ENCODE data around the gene PYCR2. TPM values are rescaled to one million over a fixed set of nuclear protein-coding genes. Genes with fewer than 3 reads are reported as not detected.
"Not testable (repeated sequence)": the region's sequence is repeated elsewhere in the genome, so short reads cannot be mapped to it uniquely, and the experiment has no call there.

Gene PYCR2
- total RNA-seq, 1 experiment from 2014 or later = 57.7 TPM

DNA sequence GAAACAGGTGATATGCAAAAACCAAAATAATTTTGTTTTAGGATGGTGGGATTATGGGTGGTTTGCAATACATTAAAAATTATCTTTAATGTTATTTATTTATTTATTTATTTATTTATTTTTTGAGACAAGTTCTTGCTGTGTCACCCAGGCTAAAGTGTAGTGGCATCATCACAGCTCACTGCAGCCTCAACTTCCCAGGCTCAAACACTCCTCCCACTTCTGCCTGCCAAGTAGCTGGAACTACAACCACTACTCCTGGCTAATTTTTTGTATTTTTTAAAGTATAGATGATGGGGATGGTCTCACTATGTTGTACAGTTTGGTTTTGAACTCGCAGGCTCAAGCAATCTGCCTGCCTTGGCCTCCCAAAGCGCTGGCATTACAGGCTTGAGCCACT, 6.5 kb upstream of the PYCR2 start:
- Histone ChIP-seq H3K79me2 (ENCODE audit: low read length) (no peaks in the 10 kb centered on the region), H3K27me3 (ENCODE audit: low read length) (no peaks in the 10 kb centered on the region), H2AFZ (ENCODE audit: low read length) (no peak overlapping the region), H3K4me1 (ENCODE audit: insufficient read depth, low read length) (peaks cover 9% of the 10 kb centered on the region), H3F3A (ENCODE audit: low read length, unreplicated experiment) (no peaks in the 10 kb centered on the region), H3K9me2 (replicated peaks; ENCODE audit: low read length) (no peaks in the 10 kb centered on the region), H3K36me3 (ENCODE audit: low read depth, low read length) (no peaks in the 10 kb centered on the region), H3K4me3 (ENCODE audit: low read length) (no peak overlapping the region), H3K9me3 (ENCODE audit: low read length) (no peaks in the 10 kb centered on the region), H3K27ac (ENCODE audit: low read length) (no peak overlapping the region), H4K20me1 (ENCODE audit: low read length) (no peaks in the 10 kb centered on the region), H3K4me2 (ENCODE audit: low read length) (no peak overlapping the region), H3K9ac (ENCODE audit: low read length) (no peak overlapping the region)
- intact Hi-C loops (cut with micrococcal nuclease) = no loop called here
- DNase-seq (no peak), ATAC-seq (no peak)
- POLR2A ChIA-PET (ENCODE audit: unreplicated experiment) = no interaction called here
- TF ChIP-seq EZH2 (IDR thresholded peaks at IDR 0.05; ENCODE audit: low read length, unreplicated experiment) = no peak
- no peak for TF ChIP-seq EZH2phosphoT487 (IDR thresholded peaks at IDR 0.05; ENCODE audit: borderline replicate concordance, low read length)
- TF ChIP-seq, protein P1, sequence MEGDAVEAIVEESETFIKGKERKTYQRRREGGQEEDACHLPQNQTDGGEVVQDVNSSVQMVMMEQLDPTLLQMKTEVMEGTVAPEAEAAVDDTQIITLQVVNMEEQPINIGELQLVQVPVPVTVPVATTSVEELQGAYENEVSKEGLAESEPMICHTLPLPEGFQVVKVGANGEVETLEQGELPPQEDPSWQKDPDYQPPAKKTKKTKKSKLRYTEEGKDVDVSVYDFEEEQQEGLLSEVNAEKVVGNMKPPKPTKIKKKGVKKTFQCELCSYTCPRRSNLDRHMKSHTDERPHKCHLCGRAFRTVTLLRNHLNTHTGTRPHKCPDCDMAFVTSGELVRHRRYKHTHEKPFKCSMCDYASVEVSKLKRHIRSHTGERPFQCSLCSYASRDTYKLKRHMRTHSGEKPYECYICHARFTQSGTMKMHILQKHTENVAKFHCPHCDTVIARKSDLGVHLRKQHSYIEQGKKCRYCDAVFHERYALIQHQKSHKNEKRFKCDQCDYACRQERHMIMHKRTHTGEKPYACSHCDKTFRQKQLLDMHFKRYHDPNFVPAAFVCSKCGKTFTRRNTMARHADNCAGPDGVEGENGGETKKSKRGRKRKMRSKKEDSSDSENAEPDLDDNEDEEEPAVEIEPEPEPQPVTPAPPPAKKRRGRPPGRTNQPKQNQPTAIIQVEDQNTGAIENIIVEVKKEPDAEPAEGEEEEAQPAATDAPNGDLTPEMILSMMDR (conservative IDR thresholded peaks at IDR 0.05; ENCODE audit: low read depth, low read length) = no peak
- no TSS peak for BruUV-seq (replicated peaks)
- CTCF ChIA-PET = no interaction called here

DNA sequence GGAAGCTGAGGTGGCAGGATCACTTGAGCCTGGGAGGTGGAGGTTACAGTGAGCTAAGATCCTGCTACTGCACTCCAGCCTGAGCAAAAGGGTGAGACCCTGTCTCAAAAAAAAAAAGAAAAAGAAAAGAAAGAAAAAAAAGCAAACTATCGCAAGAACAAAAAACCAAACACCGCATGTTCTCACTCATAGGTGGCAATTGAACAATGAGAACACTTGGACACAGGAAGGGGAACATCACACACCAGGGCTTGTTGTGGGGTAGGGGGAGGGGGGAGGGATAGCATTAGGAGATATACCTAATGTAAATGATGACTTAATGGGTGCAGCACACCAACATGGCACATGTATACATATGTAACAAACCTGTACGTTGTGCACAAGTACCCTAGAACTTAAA, 5.4 kb upstream of the PYCR2 start:
- DNase-seq; H4K20me1 ChIP-seq (ENCODE audit: low read length); H3K9me3 ChIP-seq (ENCODE audit: low read length); POLR2A ChIA-PET (ENCODE audit: unreplicated experiment); H3K4me3 ChIP-seq (ENCODE audit: low read length); intact Hi-C loops (cut with micrococcal nuclease); H3K9me2 ChIP-seq (replicated peaks; ENCODE audit: low read length); H3K9ac ChIP-seq (ENCODE audit: low read length); H3K4me2 ChIP-seq (ENCODE audit: low read length); H2AFZ ChIP-seq (ENCODE audit: low read length); CTCF ChIA-PET; H3K79me2 ChIP-seq (ENCODE audit: low read length); H3K27me3 ChIP-seq (ENCODE audit: low read length); H3K36me3 ChIP-seq (ENCODE audit: low read depth, low read length); H3K27ac ChIP-seq (ENCODE audit: low read length); ATAC-seq; H3F3A ChIP-seq (ENCODE audit: low read length, unreplicated experiment); BruUV-seq (replicated peaks): not testable (repeated sequence)
- peaks cover 13% of the 10 kb centered on the region for H3K4me1 ChIP-seq (ENCODE audit: insufficient read depth, low read length)

DNA sequence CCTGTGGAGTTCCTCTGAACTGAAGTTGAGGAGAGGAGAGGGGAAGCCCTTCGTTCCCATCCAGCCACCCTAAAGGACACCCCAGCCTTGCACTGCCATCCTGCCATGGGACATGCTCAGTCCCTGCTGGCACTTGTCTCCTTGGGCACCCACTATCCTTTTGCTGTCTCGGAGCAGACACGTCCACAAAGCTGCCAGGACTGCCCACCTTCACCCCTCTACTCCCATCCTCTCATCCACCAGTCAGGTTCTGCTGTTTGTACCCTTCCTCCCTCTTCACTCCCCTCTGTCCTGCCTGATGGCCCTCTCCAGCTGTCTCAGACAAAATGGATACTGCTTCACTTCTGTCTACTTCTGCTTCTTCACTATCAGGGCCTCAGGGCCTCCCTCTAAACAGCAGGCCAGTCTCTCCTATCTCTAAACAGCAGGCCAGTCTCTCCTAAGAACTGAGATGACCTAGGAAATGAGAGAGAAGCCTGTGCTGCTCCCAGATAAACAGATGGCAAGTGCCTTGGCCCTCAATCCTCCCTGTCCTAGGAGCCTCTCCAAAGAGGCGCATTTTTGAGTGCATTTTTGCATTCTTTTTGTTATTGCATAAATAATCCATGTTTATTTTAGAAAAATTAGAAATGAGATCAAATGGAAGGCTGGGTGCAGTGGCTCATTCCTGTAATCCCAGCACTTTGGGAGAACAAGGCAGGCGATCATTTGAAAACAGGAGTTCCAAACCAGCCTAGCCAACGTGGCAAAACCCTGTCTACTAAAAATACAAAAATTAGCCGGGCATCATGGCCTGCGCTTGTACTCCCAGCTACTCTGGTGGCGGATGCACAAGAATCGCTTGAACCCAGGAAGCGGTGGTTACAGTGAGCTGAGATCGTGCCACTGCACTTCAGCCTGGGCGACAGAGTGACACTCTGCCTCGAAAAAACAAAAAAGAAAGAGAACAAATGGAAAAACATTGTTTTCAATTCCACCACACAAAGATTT, 4.4 kb upstream of the PYCR2 start:
- DNase-seq (no peak), ATAC-seq (no peak)
- Histone ChIP-seq H3K9ac (ENCODE audit: low read length) (no peak overlapping the region), H3F3A (ENCODE audit: low read length, unreplicated experiment) (no peaks in the 10 kb centered on the region), H3K79me2 (ENCODE audit: low read length) (peaks cover 5% of the 10 kb centered on the region), H3K4me1 (ENCODE audit: insufficient read depth, low read length) (peaks cover 13% of the 10 kb centered on the region), H3K9me3 (ENCODE audit: low read length) (no peaks in the 10 kb centered on the region), H3K36me3 (ENCODE audit: low read depth, low read length) (no peaks in the 10 kb centered on the region), H3K27ac (ENCODE audit: low read length) (no peak overlapping the region), H4K20me1 (ENCODE audit: low read length) (no peaks in the 10 kb centered on the region), H3K4me3 (ENCODE audit: low read length) (no peak overlapping the region), H3K27me3 (ENCODE audit: low read length) (no peaks in the 10 kb centered on the region), H3K9me2 (replicated peaks; ENCODE audit: low read length) (no peaks in the 10 kb centered on the region), H3K4me2 (ENCODE audit: low read length) (no peak overlapping the region), H2AFZ (ENCODE audit: low read length) (peak overlapping the region; percentile 7; the same call in 1 of the 2 replicates)
- no TSS peak for BruUV-seq (replicated peaks)
- ChIA-PET POLR2A (ENCODE audit: unreplicated experiment) (no interaction called here), CTCF (no interaction called here)
- intact Hi-C loops (cut with micrococcal nuclease) = no loop called here
- TF ChIP-seq, protein P1 (conservative IDR thresholded peaks at IDR 0.05; ENCODE audit: low read depth, low read length) = no peak
- TF ChIP-seq EZH2phosphoT487 (IDR thresholded peaks at IDR 0.05; ENCODE audit: borderline replicate concordance, low read length) (no peak), EZH2 (IDR thresholded peaks at IDR 0.05; ENCODE audit: low read length, unreplicated experiment) (no peak)

All from PC-3 (cell line).